Measurements from ENCODE around the gene C1orf53.

The C1orf53 gene

DNA sequence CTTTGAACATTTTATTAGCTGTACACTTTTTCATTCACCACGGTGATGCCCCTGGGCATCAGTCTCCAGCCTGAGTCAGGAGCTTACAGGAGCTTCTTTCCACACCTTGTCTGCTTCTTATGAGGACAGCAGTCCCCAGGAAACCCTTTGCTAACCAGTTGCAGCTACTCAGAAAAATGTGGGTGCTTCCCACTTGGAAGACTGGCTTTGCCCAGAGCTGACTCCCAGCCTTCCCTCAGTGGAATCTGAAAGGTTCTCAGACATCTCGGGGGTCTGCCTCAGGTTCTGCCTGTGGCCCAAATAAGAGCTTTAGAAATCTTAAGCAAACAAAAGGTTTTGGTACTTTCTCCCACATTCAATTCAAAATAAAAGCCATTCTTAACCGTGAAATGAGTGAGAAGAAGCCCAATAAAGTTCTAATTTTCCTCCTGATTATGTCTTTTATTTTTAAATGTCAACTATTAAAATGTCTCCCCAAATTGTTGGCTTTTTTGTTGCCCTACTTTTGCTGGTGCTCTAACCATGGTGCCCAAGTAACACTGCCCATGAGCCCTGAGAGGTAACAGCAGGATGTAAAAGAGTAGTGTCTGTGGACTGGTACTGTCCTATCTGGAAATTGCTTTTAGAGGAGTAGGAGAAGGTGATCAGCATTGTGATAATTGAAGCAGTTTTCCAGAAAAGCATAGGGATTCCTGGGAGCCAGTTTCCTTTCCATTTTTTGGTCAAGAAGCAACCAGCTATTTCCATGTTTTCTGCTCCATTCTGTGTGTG is 5.6 kb downstream of the C1orf53 start:
- Histone ChIP-seq H3K4me3 (ENCODE audit: low read depth, low read length, poor library complexity, severe bottlenecking) (no peak overlapping the region), H3K79me2 (ENCODE audit: insufficient read depth, low read length) (no peaks in the 10 kb centered on the region), H3K9me3 (ENCODE audit: low read length) (no peaks in the 10 kb centered on the region), H3K9me2 (ENCODE audit: low read depth, low read length) (no peaks in the 10 kb centered on the region), H3K9ac (ENCODE audit: low read length) (no peak overlapping the region), H3K36me3 (ENCODE audit: insufficient read depth, low read length) (no peaks in the 10 kb centered on the region), H3K27me3 (ENCODE audit: insufficient read depth, low read length) (0 out of 2 replicates have a peak, but pooled peaks cover 3% of the 10 kb centered on the region), H2AFZ (ENCODE audit: low read length) (no peak overlapping the region), H3K4me2 (ENCODE audit: low read length) (no peak overlapping the region), H3K27ac (ENCODE audit: low read depth, low read length, poor library complexity, severe bottlenecking) (no peak overlapping the region), H4K20me1 (ENCODE audit: insufficient read depth, low read length) (no peaks in the 10 kb centered on the region), H3K4me1 (ENCODE audit: insufficient read depth, low read length, severe bottlenecking) (peaks cover 10% of the 10 kb centered on the region), H3F3A (ENCODE audit: insufficient read depth, low read length) (no peaks in the 10 kb centered on the region)
- TF ChIP-seq EZH2 (IDR thresholded peaks at IDR 0.05; ENCODE audit: borderline replicate concordance, low read length): no peak
- TF ChIP-seq, protein P1, sequence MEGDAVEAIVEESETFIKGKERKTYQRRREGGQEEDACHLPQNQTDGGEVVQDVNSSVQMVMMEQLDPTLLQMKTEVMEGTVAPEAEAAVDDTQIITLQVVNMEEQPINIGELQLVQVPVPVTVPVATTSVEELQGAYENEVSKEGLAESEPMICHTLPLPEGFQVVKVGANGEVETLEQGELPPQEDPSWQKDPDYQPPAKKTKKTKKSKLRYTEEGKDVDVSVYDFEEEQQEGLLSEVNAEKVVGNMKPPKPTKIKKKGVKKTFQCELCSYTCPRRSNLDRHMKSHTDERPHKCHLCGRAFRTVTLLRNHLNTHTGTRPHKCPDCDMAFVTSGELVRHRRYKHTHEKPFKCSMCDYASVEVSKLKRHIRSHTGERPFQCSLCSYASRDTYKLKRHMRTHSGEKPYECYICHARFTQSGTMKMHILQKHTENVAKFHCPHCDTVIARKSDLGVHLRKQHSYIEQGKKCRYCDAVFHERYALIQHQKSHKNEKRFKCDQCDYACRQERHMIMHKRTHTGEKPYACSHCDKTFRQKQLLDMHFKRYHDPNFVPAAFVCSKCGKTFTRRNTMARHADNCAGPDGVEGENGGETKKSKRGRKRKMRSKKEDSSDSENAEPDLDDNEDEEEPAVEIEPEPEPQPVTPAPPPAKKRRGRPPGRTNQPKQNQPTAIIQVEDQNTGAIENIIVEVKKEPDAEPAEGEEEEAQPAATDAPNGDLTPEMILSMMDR (IDR thresholded peaks at IDR 0.05; ENCODE audit: low read length): no peak

DNA sequence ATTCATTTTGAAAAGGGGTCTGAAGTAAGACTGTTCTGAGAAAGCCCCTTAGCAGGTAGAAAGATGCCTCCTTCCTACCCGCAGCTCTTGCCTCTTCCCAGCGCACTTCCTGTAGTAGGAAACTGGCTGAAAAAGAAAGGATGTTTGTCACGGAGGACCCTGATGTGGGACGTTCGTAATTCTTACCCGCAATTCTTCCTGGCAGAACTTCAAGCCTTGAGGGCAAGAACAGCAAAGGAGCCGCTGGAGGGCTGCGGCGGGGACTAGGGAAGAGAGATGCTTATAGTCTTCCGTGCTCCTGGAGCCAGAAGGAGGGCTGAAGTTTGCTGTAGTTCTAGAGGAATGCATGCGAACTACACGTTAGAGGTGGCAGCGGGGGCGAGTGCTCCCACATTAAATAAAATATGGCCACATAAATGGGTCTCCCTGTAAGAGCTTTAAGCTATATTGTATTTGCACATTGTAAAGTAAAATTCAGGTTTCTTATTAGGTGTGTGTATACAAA is 6.3 kb downstream of the C1orf53 start:
- no peak overlapping the region for H3K9ac ChIP-seq (ENCODE audit: low read length)
- H4K20me1 ChIP-seq (ENCODE audit: insufficient read depth, low read length): no peaks in the 10 kb centered on the region
- no peaks in the 10 kb centered on the region for H3K36me3 ChIP-seq (ENCODE audit: insufficient read depth, low read length)
- H3K4me2 ChIP-seq (ENCODE audit: low read length): no peak overlapping the region
- H3F3A ChIP-seq (ENCODE audit: insufficient read depth, low read length): no peaks in the 10 kb centered on the region
- no peak overlapping the region for H2AFZ ChIP-seq (ENCODE audit: low read length)
- H3K27me3 ChIP-seq (ENCODE audit: insufficient read depth, low read length): 0 out of 2 replicates have a peak, but pooled peaks cover 3% of the 10 kb centered on the region
- no peak for TF ChIP-seq EZH2 (IDR thresholded peaks at IDR 0.05; ENCODE audit: borderline replicate concordance, low read length)
- TF ChIP-seq, protein P1 (IDR thresholded peaks at IDR 0.05; ENCODE audit: low read length): no peak
- H3K4me3 ChIP-seq (ENCODE audit: low read depth, low read length, poor library complexity, severe bottlenecking): no peak overlapping the region
- H3K9me3 ChIP-seq (ENCODE audit: low read length): no peaks in the 10 kb centered on the region
- no peaks in the 10 kb centered on the region for H3K9me2 ChIP-seq (ENCODE audit: low read depth, low read length)
- H3K79me2 ChIP-seq (ENCODE audit: insufficient read depth, low read length): no peaks in the 10 kb centered on the region
- H3K27ac ChIP-seq (ENCODE audit: low read depth, low read length, poor library complexity, severe bottlenecking): no peak overlapping the region
- peaks cover 3% of the 10 kb centered on the region for H3K4me1 ChIP-seq (ENCODE audit: insufficient read depth, low read length, severe bottlenecking)

DNA sequence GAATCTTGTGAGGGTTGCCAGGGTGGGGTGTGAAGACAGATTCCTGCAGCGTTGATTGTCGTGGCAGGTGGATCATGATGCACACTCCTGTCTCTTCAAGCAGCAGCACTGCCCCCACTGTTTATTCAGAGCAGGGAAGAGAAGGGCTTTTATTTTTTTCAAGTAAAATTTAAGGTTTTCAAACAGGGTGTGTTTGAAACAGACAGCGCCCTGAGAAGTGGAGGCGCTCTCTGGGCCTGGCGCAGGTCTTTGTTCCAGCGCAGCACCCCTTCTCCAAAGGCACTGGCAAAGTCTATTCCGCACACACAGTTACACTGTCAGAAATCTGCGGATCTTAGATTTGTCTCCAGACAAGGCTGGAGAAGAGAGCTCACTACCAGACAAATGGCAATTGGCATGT is 7.0 kb downstream of the C1orf53 start:
- no peaks in the 10 kb centered on the region for H3K9me3 ChIP-seq (ENCODE audit: low read length)
- H3K4me3 ChIP-seq (ENCODE audit: low read depth, low read length, poor library complexity, severe bottlenecking): no peak overlapping the region
- no peaks in the 10 kb centered on the region for H3K4me1 ChIP-seq (ENCODE audit: insufficient read depth, low read length, severe bottlenecking)
- no peaks in the 10 kb centered on the region for H3K9me2 ChIP-seq (ENCODE audit: low read depth, low read length)
- no peaks in the 10 kb centered on the region for H3K36me3 ChIP-seq (ENCODE audit: insufficient read depth, low read length)
- H3K4me2 ChIP-seq (ENCODE audit: low read length): no peak overlapping the region; the same call in 1 of the 2 replicates
- no peaks in the 10 kb centered on the region for H4K20me1 ChIP-seq (ENCODE audit: insufficient read depth, low read length)
- H3K27ac ChIP-seq (ENCODE audit: low read depth, low read length, poor library complexity, severe bottlenecking): no peak overlapping the region
- H3K9ac ChIP-seq (ENCODE audit: low read length): no peak overlapping the region
- TF ChIP-seq EZH2 (IDR thresholded peaks at IDR 0.05; ENCODE audit: borderline replicate concordance, low read length): no peak
- TF ChIP-seq, protein P1 (IDR thresholded peaks at IDR 0.05; ENCODE audit: low read length): no peak
- H3K79me2 ChIP-seq (ENCODE audit: insufficient read depth, low read length): no peaks in the 10 kb centered on the region
- H3K27me3 ChIP-seq (ENCODE audit: insufficient read depth, low read length): 0 out of 2 replicates have a peak, but pooled peaks cover 3% of the 10 kb centered on the region
- H3F3A ChIP-seq (ENCODE audit: insufficient read depth, low read length): no peaks in the 10 kb centered on the region
- H2AFZ ChIP-seq (ENCODE audit: low read length): no peak overlapping the region
